ENCODE data around the gene ORAI3.

GRCh38 chr16:30920891-30921290 is 28.0 kb upstream of the ORAI3 start:
- TF ChIP-seq EZH2phosphoT487 (IDR thresholded peaks at IDR 0.05; ENCODE audit: borderline replicate concordance, low read depth): no peak
- TF ChIP-seq CTCF (IDR thresholded peaks at IDR 0.05): no peak
- no peak for TF ChIP-seq MAX (IDR thresholded peaks at IDR 0.05; ENCODE audit: low read depth)
- TF ChIP-seq EP300 (IDR thresholded peaks at IDR 0.05; ENCODE audit: borderline replicate concordance in 1 of 2, low read depth in 1 of 2, low read length in 1 of 2): no peak
- no peak for TF ChIP-seq RAD21 (IDR thresholded peaks at IDR 0.05; ENCODE audit: low read length)
